Keratinocyte (primary cell): Measurements from ENCODE around the gene TSHZ2.

Experiments
- CTCF ChIP-seq, 3 experiments: IDR thresholded peaks in 1 of 3; conservative IDR thresholded peaks in 1 of 3; optimal IDR thresholded peaks in 1 of 3; 2 replicates in 2 of 3; 3 replicates in 1 of 3; pipeline versions ENCODE3 to v1.5.1; 2011; ENCODE audit warnings: low read length in 3 of 3, mild to moderate bottlenecking in 3 of 3, moderate library complexity in 2 of 3, control low read depth in 1 of 3, inconsistent platforms in 1 of 3; ENCODE audit not compliant: insufficient read depth in 2 of 3; ENCODE audit errors: extremely low read depth in 1 of 3
- EZH2 ChIP-seq: IDR thresholded peaks from one replicate; pipeline ENCODE4 v1.6.1; 2012; ENCODE audit warnings: inconsistent platforms, mild to moderate bottlenecking, low read length, moderate library complexity

- TF ChIP-seq CTCF (optimal IDR thresholded peaks at IDR 0.05 in 1 of 3, IDR thresholded peaks at IDR 0.05 in 1 of 3, conservative IDR thresholded peaks at IDR 0.05 in 1 of 3; ENCODE audit: extremely low read depth in 1 of 3, insufficient read depth in 2 of 3, low read length in 3 of 3) (no peak), EZH2 (no peak)
Observed at GRCh38 chr20:53050338-53050737, 78.2 kb downstream of the TSHZ2 start.
